Fibroblast of pulmonary artery (primary cell): ENCODE data around the gene CDK14.
"Not testable (repeated sequence)": the region's sequence is repeated elsewhere in the genome, so short reads cannot be mapped to it uniquely, and the experiment has no call there.

Experiments used
- DNase-seq: peaks from one replicate; pipeline ENCODE4 v3.0.0-alpha.2; 2010; ENCODE audit warnings: low read depth
- H3K4me3 ChIP-seq: replicated peaks from 2 replicates; pipeline ENCODE4 v1.5.1; 2011; ENCODE audit warnings: low read depth, mild to moderate bottlenecking, control low read depth, low read length, moderate library complexity
- CTCF ChIP-seq: IDR thresholded peaks from 2 replicates; pipeline ENCODE4 v1.5.1; 2011; ENCODE audit warnings: mild to moderate bottlenecking, control low read depth, low read length, inconsistent platforms; ENCODE audit errors: missing control alignments

The CDK14 gene

GRCh38 chr7:90789736-90790306 lies 193.7 kb downstream of the CDK14 start:
- TF ChIP-seq CTCF: no peak
- no peak overlapping the region for H3K4me3 ChIP-seq
- no peak for DNase-seq

DNA sequence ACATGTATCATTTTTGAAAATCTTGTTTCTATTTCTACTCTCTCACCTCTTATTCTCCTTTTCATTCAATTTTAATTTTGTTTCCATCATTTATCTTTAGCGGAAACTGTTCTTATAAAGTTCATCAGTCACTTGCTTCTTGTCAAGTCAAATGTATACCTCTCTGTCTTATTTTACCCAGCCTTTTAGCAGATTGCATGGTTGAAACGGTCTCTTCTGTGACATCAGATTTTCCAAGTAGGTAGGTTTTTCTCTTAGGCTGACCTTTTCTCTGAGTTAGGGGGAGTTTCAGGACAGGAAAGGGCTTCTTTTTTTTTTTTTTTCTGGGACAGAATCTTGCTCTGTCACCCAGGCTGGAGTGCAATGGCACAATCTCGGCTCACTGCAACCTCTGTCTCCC lies 195.5 kb downstream of the CDK14 start:
- no peak for TF ChIP-seq CTCF
- DNase-seq: no peak
- H3K4me3 ChIP-seq: no peak overlapping the region

GRCh38 chr7:90792301-90792700 lies 196.2 kb downstream of the CDK14 start:
- no peak for TF ChIP-seq CTCF
- H3K4me3 ChIP-seq: no peak overlapping the region
- DNase-seq: no peak

GRCh38 chr7:90794234-90794633 lies 198.1 kb downstream of the CDK14 start:
- not testable (repeated sequence) for DNase-seq, H3K4me3 ChIP-seq

GRCh38 chr7:90797596-90797995 lies 201.5 kb downstream of the CDK14 start:
- DNase-seq: peak; percentile 13
- H3K4me3 ChIP-seq: no peak overlapping the region

DNA sequence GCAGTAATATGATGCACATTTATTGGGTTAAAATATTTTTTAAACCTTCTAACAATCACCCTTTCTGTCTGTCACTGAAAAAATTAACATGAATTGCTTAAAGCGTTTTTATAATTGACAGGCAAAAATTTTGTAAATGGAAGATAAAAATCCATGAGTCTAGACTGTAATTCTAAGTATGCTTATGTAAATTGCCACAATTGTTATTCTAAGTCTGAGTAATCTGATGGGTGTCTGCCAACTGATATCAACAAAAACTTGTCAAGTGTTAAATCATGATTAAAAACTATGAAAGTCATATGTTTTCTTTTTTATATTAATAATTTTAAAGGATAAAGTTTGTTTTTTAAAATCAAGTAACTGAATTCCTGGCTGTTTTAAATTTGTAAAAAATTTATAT lies 208.2 kb downstream of the CDK14 start:
- TF ChIP-seq CTCF: no peak
- H3K4me3 ChIP-seq: no peak overlapping the region
- no peak for DNase-seq

More at GRCh38 chr7:90797596-90797995, 201.5 kb downstream of the CDK14 start:
- TF ChIP-seq CTCF: no peak

GRCh38 chr7:90815552-90815951 lies 219.4 kb downstream of the CDK14 start:
- H3K4me3 ChIP-seq: not testable (repeated sequence)

DNA sequence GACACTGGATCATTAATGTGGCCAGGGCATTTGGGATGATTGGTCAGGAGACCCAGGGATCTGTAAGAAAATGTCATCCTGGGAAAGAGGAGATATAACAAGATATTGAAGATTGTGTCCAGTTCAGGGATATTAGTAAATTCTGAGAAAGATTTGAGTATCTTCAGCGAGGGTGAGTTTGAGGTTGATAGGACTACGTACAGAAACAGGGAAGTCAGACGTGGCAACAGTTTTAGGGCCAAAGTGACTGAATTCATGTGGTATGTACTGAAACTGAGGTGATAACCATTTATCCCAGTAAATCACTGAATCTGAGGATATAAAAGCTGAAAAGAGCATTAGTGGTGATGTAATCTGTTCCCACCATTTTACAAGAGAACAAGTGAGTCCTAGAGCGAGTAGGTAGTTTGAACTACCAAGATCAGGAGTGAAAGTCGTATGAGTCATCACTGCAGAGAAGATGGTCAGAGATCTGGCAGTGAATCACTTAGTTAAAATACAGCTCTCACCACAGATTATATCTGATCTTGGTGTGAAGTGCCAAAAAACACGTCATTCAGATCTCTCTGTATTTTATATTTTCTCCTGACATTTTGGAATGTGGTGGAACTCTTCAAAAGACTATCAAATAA lies 220.5 kb downstream of the CDK14 start:
- TF ChIP-seq CTCF: no peak
- no peak overlapping the region for H3K4me3 ChIP-seq
- DNase-seq: peak; percentile 92

More at GRCh38 chr7:90815552-90815951, 219.4 kb downstream of the CDK14 start:
- not testable (repeated sequence) for DNase-seq
